Testis (tissue), 3 donors: ENCODE results near the gene NRF1. TPM values are rescaled to one million over a fixed set of nuclear protein-coding genes. Genes with fewer than 3 reads are reported as not detected.

Source experiments
- DNase-seq: peaks from one replicate; pipeline ENCODE4 v3.0.0-alpha.2; 2019
- H3K27ac ChIP-seq, 2 donors: fragments of 200-600 bp; sonication (generic); one replicate each; pipeline ENCODE4 v1.5.1; 2019
- H3K27me3 ChIP-seq: fragments of 200-600 bp; sonication (generic); one replicate; pipeline ENCODE4 v1.5.1; 2019
- H3K36me3 ChIP-seq: fragments of 200-600 bp; sonication (generic); one replicate; pipeline ENCODE4 v1.5.1; 2017; ENCODE audit warnings: low read depth; ENCODE audit errors: missing control alignments
- H3K4me1 ChIP-seq: fragments of 200-600 bp; sonication (generic); one replicate; pipeline ENCODE4 v1.5.1; 2019
- H3K4me3 ChIP-seq, 2 donors: fragments of 200-600 bp; sonication (generic); one replicate each; pipeline ENCODE4 v1.5.1; 2017 to 2019
- H3K9me3 ChIP-seq: fragments of 200-600 bp; sonication (generic); one replicate; pipeline ENCODE4 v1.5.1; 2017
- CTCF ChIP-seq, 3 experiments: fragments of 450-650 bp in 2 of 3; fragments of 200-600 bp in 1 of 3; sonication (generic) in 1 of 3; IDR thresholded peaks; one replicate each; pipeline ENCODE4 v1.5.1; 2016 to 2019; ENCODE audit warnings: antibody characterized with exemption in 3 of 3, mild to moderate bottlenecking in 2 of 3, moderate library complexity in 1 of 3
- POLR2A ChIP-seq: fragments of 450-650 bp; IDR thresholded peaks from one replicate; pipeline ENCODE4 v1.6.1; 2017; ENCODE audit warnings: antibody characterized with exemption, mild to moderate bottlenecking, moderate library complexity
- WGBS, 2 donors: methylation state at CpG; one replicate each; pipeline ENCODE4 v1.1.5; 2018; 5-methylcytosine and 5-hydroxymethylcytosine counted together
- intact Hi-C: fragments of 100-400 bp; cut with DNase I; formaldehyde crosslinking; loops from one replicate; pipeline ENCODE4 v1.15.1; 2023; ENCODE audit warnings: low total_unique reads
- polyA plus RNA-seq: library from polyadenylated mRNA; stranded (reverse); fragments of 350-450 nt; fragmentation: Illumina TruSeq; extraction: RNeasy Lipid Tissue Mini Kit (QIAGEN cat#74804); gene quantifications from one replicate; pipeline ENCODE4 v1.2.3, GENCODE V29; 2014; ENCODE audit warnings: low read depth, low replicate concordance; ENCODE audit not compliant: insufficient read depth
- total RNA-seq, 2 donors: library from RNA; depleted of rRNA; stranded (reverse); fragments of >200 nt; gene quantifications; one replicate each; pipeline ENCODE4 v1.2.3, GENCODE V29; 2016

Gene NRF1
- total and polyA plus RNA-seq, 3 donors from 2014 or later: 16.9 to 41.6 (median 26.9) TPM

GRCh38 chr7:129782818-129783583, 171.5 kb downstream of the NRF1 start:
- TF ChIP-seq CTCF (IDR thresholded peaks at IDR 0.05): no peak
- TF ChIP-seq POLR2A: no peak
- Histone ChIP-seq H3K4me3 (peak overlapping the region in 1 of 2 donors; percentile 55), H3K27ac (no peak overlapping the region), H3K9me3 (no peaks in the 10 kb centered on the region), H3K27me3 (peaks cover 10% of the 10 kb centered on the region), H3K36me3 (no peaks in the 10 kb centered on the region), H3K4me1 (peaks cover 21% of the 10 kb centered on the region)
- intact Hi-C loops: no loop called here
- DNase-seq: no peak
- WGBS, 2 donors: 6 to 7% methylated on average over 18 to 41 of the region's 42 CpGs

GRCh38 chr7:129783584-129783919, 172.0 kb downstream of the NRF1 start:
- no peaks in the 10 kb centered on the region for H3K9me3 ChIP-seq
- TF ChIP-seq CTCF (IDR thresholded peaks at IDR 0.05) (no peak), POLR2A (no peak)
- no peak for DNase-seq
- H3K4me3 ChIP-seq: no peak overlapping the region
- peaks cover 10% of the 10 kb centered on the region for H3K27me3 ChIP-seq
- peaks cover 21% of the 10 kb centered on the region for H3K4me1 ChIP-seq
- no peak overlapping the region for H3K27ac ChIP-seq
- 16 to 18% methylated on average over 10 of the region's 10 CpGs for WGBS, 2 donors
- no peaks in the 10 kb centered on the region for H3K36me3 ChIP-seq
- intact Hi-C loops: no loop called here

- Histone ChIP-seq H3K36me3 (no peaks in the 10 kb centered on the region), H3K27me3 (peaks cover 7% of the 10 kb centered on the region), H3K4me1 (peaks cover 14% of the 10 kb centered on the region), H3K9me3 (no peaks in the 10 kb centered on the region), H3K27ac (no peak overlapping the region), H3K4me3 (no peak overlapping the region)
- no peak for DNase-seq
- intact Hi-C loops: no loop called here
- WGBS, 2 donors: 18% methylated on average over 25 of the region's 25 CpGs
- TF ChIP-seq CTCF (IDR thresholded peaks at IDR 0.05): no peak
- TF ChIP-seq POLR2A: no peak
Measured at GRCh38 chr7:129784437-129784782, 172.9 kb downstream of the NRF1 start.

- peaks cover 14% of the 10 kb centered on the region for H3K4me1 ChIP-seq
- WGBS, 2 donors: 6 to 10% methylated on average over 22 to 37 of the region's 37 CpGs
- TF ChIP-seq POLR2A (no peak), CTCF (IDR thresholded peaks at IDR 0.05) (no peak)
- H3K9me3 ChIP-seq: no peaks in the 10 kb centered on the region
- no peaks in the 10 kb centered on the region for H3K36me3 ChIP-seq
- H3K4me3 ChIP-seq: no peak overlapping the region
- DNase-seq: no peak
- intact Hi-C loops: no loop called here
- peaks cover 5% of the 10 kb centered on the region for H3K27me3 ChIP-seq
- no peak overlapping the region for H3K27ac ChIP-seq
Measured at GRCh38 chr7:129784783-129785684, 173.5 kb downstream of the NRF1 start.
